GM13977 (cell line): Measurements from ENCODE around the gene SCUBE2.

Experiments used
- DNase-seq: peaks from one replicate; pipeline ENCODE4 v3.0.0; 2012; ENCODE audit warnings: low spot score
- in situ Hi-C: fragments of 300-500 bp; cut with MboI; formaldehyde crosslinking; loops from one replicate; pipeline ENCODE4 v1.12.0; 2022; ENCODE audit warnings: low sequenced_read_pairs, low pct_unique_long_range_greater_than_20kb, mixed read lengths, inconsistent platforms; ENCODE audit not compliant: unreplicated experiment
- TF ChIP-seq, protein P1 (sequence below): IDR thresholded peaks from 2 replicates; pipeline ENCODE4 v1.5.1; 2012; ENCODE audit warnings: mild to moderate bottlenecking, control low read depth; ENCODE audit not compliant: insufficient read depth; ENCODE audit errors: extremely low read depth, missing control alignments

The SCUBE2 gene

DNA sequence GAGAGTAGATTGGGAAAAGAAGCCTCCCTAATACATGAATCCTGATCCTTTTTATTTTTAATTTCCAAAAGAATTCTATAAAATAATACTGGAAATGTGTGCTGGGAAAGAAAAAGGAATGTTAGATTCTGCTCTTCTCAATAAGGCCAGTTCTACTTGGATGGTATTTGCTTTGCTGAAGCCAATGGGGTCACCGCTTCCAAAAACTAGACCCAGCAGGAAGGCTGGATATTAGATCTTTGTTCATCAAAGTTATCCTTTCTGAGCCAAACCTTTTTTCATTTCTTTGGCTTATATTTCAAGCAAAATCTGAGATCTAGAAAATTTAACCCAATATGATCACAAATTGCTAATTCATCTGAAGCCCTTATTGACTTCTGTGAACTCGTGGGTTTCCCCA is 41.4 kb downstream of the SCUBE2 start:
- no peak for DNase-seq
- in situ Hi-C loops: no loop called here
- TF ChIP-seq, protein P1, sequence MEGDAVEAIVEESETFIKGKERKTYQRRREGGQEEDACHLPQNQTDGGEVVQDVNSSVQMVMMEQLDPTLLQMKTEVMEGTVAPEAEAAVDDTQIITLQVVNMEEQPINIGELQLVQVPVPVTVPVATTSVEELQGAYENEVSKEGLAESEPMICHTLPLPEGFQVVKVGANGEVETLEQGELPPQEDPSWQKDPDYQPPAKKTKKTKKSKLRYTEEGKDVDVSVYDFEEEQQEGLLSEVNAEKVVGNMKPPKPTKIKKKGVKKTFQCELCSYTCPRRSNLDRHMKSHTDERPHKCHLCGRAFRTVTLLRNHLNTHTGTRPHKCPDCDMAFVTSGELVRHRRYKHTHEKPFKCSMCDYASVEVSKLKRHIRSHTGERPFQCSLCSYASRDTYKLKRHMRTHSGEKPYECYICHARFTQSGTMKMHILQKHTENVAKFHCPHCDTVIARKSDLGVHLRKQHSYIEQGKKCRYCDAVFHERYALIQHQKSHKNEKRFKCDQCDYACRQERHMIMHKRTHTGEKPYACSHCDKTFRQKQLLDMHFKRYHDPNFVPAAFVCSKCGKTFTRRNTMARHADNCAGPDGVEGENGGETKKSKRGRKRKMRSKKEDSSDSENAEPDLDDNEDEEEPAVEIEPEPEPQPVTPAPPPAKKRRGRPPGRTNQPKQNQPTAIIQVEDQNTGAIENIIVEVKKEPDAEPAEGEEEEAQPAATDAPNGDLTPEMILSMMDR: no peak

DNA sequence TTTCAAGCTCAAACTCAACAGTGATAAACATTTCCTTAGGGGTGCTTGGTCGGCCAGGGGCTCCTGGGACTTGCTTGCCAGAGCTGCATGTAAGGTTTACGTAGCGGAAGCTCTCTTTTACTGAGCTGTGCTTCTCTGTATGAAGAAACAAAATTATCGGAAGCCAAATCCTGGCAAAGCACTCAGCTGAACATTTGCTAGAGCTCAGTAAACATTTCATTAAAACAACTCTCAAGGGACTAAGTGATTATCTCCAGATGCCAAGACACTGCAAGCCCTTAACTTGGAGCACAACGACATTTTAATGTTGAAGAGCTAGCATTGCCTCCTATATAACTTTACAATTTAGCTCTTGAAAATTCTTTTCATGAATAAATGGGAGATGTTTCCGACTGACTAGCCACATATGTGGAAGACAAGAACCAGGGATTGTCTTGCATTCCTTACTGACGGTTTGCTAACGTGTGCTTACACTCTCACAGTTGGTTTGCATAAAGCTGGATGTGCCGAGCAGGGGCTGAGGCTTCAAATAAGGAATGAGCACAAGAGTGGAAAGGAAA is 43.4 kb downstream of the SCUBE2 start:
- DNase-seq: no peak
- TF ChIP-seq, protein P1: no peak

DNA sequence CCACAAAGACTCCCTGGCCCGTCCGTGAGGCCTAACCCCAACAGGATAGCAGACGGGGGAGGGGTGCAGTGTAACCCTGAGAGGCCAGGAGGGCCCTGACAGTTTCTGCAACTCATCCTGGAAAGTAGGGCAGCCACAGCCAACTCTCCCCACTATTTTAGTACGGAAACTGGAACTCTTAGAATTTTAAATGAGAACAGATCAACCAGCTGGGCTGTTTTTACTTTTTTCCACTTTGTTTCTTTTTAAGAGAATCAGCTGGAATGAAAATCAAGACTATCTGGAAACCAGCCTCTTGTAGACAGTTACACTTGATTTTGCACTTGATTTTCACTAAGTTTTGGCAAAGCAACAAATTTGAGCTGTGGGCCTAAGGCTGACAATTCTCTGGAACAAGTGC is 44.9 kb downstream of the SCUBE2 start:
- no peak for DNase-seq
- in situ Hi-C loops: no loop called here
- TF ChIP-seq, protein P1: no peak

More for the DNA sequence above, 43.4 kb downstream of the SCUBE2 start:
- in situ Hi-C loops: no loop called here

DNA sequence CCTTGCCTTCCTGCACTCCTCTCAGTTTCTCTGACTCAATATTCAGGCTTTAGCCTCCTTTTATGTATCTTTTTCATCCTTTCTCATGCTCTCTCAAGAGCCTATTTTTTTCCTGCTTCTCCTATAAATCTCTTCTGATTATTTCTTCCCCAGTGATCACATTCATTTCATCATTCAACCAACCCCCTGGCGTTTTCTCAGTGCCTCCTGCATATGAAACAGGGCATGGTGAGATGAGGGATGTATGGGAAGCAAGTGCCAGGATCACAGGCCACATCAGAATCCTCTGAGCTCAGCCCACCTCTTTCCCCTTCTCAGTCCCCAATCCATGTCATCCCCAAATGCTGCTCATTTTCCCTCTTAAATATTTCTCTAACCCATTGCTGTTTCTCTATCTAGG is 48.9 kb downstream of the SCUBE2 start:
- DNase-seq: no peak
- in situ Hi-C loops: no loop called here
- TF ChIP-seq, protein P1: no peak

DNA sequence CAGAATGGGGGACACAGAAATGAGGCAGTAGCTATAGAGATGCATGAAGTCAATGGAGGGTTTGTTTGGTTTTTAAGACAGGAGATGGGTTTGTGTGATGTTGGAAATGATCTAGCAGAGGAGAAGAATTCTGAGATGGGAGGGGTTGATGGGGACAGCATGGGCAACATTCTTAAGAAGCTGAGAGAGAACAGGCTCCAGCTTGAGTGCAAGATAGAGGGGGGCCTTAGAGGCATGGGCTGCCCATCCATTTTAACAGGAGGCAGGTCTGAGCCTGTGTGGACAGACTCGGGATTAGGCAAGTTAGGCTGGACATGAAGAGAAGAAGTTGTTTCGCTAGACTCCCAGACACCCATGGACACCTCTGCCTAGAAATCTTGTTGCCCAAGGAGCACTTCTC is 49.7 kb downstream of the SCUBE2 start:
- in situ Hi-C loops: no loop called here
- DNase-seq: no peak

DNA sequence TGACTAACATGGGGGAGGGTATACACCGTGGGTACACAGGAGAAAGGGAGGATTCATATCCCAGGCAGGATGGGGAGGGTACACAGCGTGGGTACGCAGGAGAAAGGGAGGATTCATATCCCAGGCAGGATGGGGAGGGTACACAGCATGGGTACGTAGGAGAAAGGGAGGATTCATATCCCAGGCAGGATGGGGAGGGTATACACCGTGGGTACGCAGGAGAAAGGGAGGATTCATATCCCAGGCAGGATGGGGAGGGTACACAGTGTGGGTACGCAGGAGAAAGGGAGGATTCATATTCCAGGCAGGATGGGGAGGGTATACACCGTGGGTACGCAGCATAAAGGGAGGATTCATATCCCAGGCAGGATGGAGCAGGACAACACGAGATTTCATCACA is 51.0 kb downstream of the SCUBE2 start:
- TF ChIP-seq, protein P1: no peak
- in situ Hi-C loops: no loop called here
- no peak for DNase-seq

More for the DNA sequence above, 49.7 kb downstream of the SCUBE2 start:
- TF ChIP-seq, protein P1: no peak

DNA sequence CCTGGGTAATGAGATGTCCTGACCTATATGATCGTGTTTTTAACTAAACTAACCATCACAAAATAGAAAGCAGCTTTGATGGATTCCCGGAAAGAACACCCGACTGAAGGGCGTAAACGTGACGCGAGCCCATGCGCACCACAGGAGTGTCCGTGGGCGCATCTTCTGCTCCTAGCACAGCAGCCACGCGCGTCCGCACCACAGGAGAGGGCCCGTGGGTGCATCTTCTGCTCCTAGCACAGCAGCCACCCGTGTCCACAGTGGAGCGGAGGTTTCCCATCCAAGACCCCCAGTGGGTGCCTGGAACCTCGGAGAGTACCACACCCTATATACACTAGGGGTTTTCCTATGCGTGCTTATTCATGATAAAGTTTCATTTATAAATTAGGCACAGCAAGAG is 51.5 kb downstream of the SCUBE2 start:
- in situ Hi-C loops: no loop called here
- no peak for DNase-seq
- TF ChIP-seq, protein P1: no peak
